GM13977 (cell line): ENCODE results near the gene RNF26.

Experiments used
- DNase-seq: peaks from one replicate; pipeline ENCODE4 v3.0.0; 2012; ENCODE audit warnings: low spot score
- CTCF ChIP-seq: IDR thresholded peaks from 2 replicates; pipeline ENCODE4 v1.5.1; 2012; ENCODE audit warnings: mild to moderate bottlenecking, control low read depth; ENCODE audit not compliant: insufficient read depth; ENCODE audit errors: extremely low read depth, missing control alignments
- in situ Hi-C: fragments of 300-500 bp; cut with MboI; formaldehyde crosslinking; loops from one replicate; pipeline ENCODE4 v1.12.0; 2022; ENCODE audit warnings: low sequenced_read_pairs, low pct_unique_long_range_greater_than_20kb, mixed read lengths, inconsistent platforms; ENCODE audit not compliant: unreplicated experiment

The RNF26 gene

GRCh38 chr11:119368121-119369034 is 34.1 kb downstream of the RNF26 start:
- no peak for DNase-seq
- no peak for TF ChIP-seq CTCF
- in situ Hi-C loops = no loop called here

DNA sequence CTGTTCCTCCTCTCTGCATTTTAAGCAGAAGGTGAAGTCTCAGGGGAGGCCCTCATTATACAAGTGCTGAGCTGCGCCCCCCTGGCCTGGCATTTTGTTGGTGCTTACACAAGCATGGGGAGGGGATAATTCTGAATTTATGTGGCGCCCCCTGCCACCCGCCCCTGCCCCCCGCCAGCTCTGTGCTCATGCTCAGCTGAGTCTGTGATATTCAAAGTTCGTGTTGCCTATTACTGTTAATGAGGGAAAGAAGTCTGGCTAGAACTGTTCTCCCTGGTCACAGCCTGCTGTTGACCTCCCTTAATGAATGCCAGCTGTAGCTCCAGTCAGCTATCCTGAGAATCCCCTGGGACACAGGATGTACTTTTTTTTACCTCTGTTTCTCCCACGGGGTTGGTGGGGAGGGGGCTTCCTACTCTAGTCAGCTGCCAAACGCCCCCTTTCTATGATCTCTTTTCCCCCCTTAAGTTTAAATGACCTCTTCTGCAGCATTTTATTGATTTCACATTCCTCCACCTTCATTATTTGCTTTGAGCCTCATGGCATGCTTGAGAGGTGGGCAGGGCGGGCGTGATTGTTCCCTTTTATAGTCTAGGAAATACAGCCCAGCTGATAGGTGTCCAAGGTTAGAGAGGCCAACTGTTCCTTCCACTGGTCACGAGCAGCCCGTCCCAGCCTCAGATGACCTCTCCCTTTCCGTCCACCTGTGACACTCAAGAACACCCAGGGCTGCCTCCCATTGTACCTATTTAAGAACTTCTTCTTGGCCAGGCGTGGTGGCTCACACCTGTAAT is 35.0 kb downstream of the RNF26 start:
- in situ Hi-C loops = no loop called here
- DNase-seq = no peak
- TF ChIP-seq CTCF = no peak

DNA sequence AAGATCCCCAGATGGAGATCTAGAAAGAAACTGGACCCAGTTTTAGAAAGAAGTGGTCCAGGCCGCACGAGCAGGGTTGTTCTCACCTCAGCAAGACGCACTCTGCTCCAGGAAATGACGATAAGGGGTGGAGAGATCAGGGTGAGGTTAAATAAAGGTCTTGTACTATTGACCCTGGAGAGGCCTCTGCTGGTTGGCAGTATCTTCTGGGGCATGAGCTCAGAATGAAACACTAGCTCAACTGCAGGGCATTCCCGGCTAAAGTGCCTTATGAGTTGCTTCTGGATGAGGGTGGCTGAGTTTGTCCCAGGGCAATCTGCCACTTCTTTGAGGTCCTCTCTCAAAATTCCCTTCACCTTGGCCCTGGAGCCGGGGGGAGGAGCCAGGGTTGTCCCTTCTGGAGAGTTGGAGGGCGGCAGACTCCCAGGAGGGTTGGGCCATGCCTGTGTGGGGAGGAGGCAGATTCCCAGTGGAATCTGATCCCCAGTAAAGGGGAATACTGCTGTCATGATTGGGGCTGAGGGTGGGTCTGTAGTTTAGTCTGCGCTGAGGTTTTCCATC is 36.2 kb downstream of the RNF26 start:
- TF ChIP-seq CTCF = no peak
- no peak for DNase-seq
- in situ Hi-C loops = no loop called here

DNA sequence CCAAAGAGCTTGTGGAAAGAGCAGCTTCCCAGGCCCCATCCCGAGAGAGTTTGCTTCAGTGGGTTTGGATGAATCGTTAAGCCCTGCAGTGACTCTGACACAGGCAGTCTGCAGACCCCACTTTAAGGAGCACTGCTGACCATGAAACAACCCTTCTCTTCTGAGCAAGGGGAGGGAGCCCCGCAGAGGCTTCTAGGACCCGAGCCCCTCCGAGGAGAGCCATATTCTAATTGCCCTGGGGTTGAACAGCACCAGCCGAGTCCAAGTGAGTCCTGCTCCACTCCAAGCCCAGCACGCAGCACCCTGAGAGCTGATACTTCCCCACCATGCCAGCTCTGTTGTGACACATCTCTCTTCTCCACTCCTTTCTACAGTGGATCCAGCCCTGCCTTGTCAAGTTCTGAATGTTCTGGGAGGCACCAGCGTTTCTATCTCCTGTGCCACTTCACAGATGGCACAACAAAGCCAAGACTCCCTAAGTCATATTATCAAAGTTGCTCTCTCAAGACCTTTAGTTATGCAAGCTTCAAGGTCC is 36.8 kb downstream of the RNF26 start:
- TF ChIP-seq CTCF = no peak
- no peak for DNase-seq
- in situ Hi-C loops = no loop called here

- TF ChIP-seq CTCF = no peak
- no peak for DNase-seq
- in situ Hi-C loops = no loop called here
These were observed 37.5 kb downstream of the RNF26 start for GRCh38 chr11:119371778-119372182.

DNA sequence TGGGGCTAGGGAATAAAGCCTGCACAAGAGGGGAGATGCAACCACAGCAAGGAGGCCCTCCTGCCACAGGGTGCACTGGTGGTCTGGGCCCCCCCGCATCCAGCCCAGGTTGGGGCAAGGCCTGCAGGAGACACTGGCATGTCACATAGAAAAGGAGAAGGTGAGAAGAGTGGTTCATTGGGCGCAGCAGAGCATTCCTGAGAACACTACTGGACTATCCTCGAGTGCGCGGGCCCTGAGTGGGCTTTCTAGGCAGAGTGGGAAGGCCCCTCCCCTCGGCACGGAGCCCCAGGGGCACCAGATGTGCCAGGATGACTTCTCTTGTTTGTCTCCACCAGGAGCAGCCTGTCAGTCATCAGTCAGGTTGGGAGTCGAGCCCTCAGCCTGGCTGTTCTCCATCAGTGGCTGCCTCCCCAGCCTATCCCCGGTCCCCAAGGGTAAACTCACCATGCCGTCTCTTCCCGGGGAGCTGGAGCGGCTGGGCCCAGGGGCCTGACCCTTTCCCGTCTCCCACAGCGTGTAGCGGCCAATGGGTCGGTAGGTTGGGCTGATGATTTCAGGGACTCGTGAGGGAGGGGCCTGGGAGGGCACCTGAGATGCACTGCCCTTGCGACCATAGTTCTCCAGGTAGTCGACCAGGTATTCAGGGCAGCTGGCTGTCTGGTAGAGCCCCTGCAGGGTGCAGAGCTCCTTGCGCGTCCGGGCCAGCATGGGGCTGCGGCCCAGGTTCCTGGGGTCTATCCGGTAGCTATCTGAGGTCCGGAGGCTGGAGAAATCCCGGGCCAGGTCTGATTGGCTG is 38.1 kb downstream of the RNF26 start:
- no peak for DNase-seq
- no peak for TF ChIP-seq CTCF
- in situ Hi-C loops = no loop called here
